ENCODE measurements around the gene ZBTB24. TPM values are rescaled to one million over a fixed set of nuclear protein-coding genes. Genes with fewer than 3 reads are reported as not detected.
A peak's percentile ranks its signal among the peaks of the same experiment; 100 is the strongest.

ZBTB24 gene
- polyA plus RNA-seq, 3 donors: 3.1 to 4.7 (median 3.4) TPM

DNA sequence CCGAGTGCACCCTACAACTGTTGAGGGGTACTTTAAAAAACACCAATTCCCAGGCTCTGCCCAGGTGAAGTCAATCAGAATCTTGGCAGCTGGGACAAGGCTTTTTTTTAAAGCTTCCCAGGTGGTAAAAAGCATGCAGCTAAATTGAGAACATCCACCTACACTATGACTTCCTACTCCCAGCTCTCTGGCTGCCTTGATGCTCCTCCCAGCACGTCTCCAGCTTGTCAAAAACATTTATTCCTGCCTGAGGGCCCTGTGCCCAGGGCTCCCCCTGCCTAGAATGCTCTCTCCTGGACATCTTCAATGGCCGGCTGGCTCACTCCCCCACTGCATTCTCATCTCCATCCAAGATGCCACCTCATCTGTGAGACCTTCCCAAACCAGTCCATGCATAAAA is 9.9 kb downstream of the ZBTB24 start:
- Histone ChIP-seq H3K4me3 (replicated peaks in 1 of 3; ENCODE audit: low read depth in 2 of 3, low read length in 3 of 3) (no peak overlapping the region), H3K36me3 (replicated peaks in 1 of 2; ENCODE audit: control insufficient read depth in 1 of 2, insufficient read depth in 2 of 2, low read length in 2 of 2) (peaks cover 74 to 100% of the 10 kb centered on the region in 2 donors), H3K4me1 (ENCODE audit: control insufficient read depth in 1 of 2, insufficient read depth in 2 of 2, low read length in 2 of 2) (no peaks in the 10 kb centered on the region), H3K9ac (ENCODE audit: insufficient read depth, low read length, poor library complexity, severe bottlenecking) (no peak overlapping the region), H3K27me3 (ENCODE audit: control insufficient read depth in 2 of 2, insufficient read depth in 2 of 2, low read length in 2 of 2) (no peaks in the 10 kb centered on the region), H3K9me3 (replicated peaks in 1 of 2; ENCODE audit: control insufficient read depth in 1 of 2, insufficient read depth in 1 of 2, low read length in 2 of 2) (no peaks in the 10 kb centered on the region), H3K79me2 (ENCODE audit: insufficient read depth, low read length) (peaks cover 20% of the 10 kb centered on the region), H3K27ac (ENCODE audit: low read depth in 1 of 2, low read length in 2 of 2) (no peak overlapping the region), H4K20me1 (ENCODE audit: insufficient read depth, low read length) (peaks cover 29% of the 10 kb centered on the region), H2AFZ (ENCODE audit: insufficient read depth, low read depth, low read length, poor library complexity, severe bottlenecking) (no peak overlapping the region), H3K4me2 (replicated peaks; ENCODE audit: extremely low read depth, low read length, poor library complexity, severe bottlenecking) (no peak overlapping the region)
- Mint-ChIP-seq H3K4me1 (peaks cover 17% of the 10 kb centered on the region), H3K4me3 (no peak overlapping the region), H3K27me3 (ENCODE audit: low read depth in 3 of 3) (peaks cover 0 to 2% (median 0%) of the 10 kb centered on the region in 3 donors), H3K27ac (peak overlapping the region in 2 of 7 donors; percentile 21 to 47), H3K9me3 (no peaks in the 10 kb centered on the region), H3K36me3 (peaks cover 88 to 94% of the 10 kb centered on the region in 2 donors)
- no peak for DNase-seq
- intact Hi-C loops (cut with micrococcal nuclease): no loop called here
- TF ChIP-seq, protein P1, sequence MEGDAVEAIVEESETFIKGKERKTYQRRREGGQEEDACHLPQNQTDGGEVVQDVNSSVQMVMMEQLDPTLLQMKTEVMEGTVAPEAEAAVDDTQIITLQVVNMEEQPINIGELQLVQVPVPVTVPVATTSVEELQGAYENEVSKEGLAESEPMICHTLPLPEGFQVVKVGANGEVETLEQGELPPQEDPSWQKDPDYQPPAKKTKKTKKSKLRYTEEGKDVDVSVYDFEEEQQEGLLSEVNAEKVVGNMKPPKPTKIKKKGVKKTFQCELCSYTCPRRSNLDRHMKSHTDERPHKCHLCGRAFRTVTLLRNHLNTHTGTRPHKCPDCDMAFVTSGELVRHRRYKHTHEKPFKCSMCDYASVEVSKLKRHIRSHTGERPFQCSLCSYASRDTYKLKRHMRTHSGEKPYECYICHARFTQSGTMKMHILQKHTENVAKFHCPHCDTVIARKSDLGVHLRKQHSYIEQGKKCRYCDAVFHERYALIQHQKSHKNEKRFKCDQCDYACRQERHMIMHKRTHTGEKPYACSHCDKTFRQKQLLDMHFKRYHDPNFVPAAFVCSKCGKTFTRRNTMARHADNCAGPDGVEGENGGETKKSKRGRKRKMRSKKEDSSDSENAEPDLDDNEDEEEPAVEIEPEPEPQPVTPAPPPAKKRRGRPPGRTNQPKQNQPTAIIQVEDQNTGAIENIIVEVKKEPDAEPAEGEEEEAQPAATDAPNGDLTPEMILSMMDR (IDR thresholded peaks at IDR 0.05): no peak
- WGBS (ENCODE audit: insufficient coverage): 100% methylated on average over 3 of the region's 3 CpGs

DNA sequence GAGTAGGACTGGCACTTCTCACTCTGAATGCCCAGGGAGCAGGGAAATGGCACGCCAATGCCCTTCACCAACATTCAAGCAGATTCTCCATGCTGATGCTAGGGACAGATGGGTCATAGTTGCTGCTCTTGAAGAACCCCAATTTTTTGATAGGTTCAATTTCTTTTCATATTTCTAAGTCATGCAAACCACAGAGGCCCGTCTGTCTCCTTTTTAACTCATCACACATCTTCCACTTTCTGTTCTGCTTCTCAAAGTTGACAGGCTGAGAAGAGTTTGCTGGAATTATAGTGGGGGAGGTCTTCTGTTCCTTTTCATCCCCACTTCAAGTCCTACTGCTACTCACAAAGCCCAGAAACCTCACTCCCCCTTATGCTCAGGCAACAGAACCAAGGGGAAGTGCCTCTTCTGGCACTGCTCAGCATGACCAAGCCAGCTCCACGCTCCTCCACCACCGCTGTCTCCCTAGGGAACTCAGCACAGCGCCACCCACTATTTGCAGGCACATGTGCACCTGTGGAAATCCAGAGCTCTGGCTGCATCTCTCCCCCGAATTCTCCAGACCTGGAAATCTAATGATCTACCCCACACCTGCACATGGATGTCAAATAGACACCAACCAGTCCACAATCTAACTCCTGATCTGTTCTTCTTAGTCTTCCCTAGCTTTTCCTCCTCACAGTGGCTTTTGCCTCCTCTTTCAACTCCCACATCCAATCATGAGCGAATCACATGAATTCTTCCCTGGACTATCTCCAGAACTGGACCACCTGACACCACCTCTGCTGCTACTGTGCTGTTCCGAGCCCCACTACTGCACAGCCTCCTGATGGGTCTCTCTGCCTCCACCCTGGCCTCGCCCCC is 10.7 kb downstream of the ZBTB24 start:
- Mint-ChIP-seq H3K4me1 (peaks cover 12% of the 10 kb centered on the region), H3K4me3 (no peak overlapping the region), H3K27ac (peak overlapping the region in 4 of 7 donors; percentile 13 to 60 (median 18)), H3K36me3 (peaks cover 90 to 97% of the 10 kb centered on the region in 2 donors), H3K9me3 (no peaks in the 10 kb centered on the region), H3K27me3 (ENCODE audit: low read depth in 3 of 3) (peaks cover 0 to 2% (median 0%) of the 10 kb centered on the region in 3 donors)
- Histone ChIP-seq H3K27ac (ENCODE audit: low read depth in 1 of 2, low read length in 2 of 2) (peak overlapping the region in 1 of 2 donors; percentile 11), H3K27me3 (ENCODE audit: control insufficient read depth in 2 of 2, insufficient read depth in 2 of 2, low read length in 2 of 2) (no peaks in the 10 kb centered on the region), H3K4me3 (replicated peaks in 1 of 3; ENCODE audit: low read depth in 2 of 3, low read length in 3 of 3) (no peak overlapping the region), H4K20me1 (ENCODE audit: insufficient read depth, low read length) (peaks cover 21% of the 10 kb centered on the region), H3K4me1 (ENCODE audit: control insufficient read depth in 1 of 2, insufficient read depth in 2 of 2, low read length in 2 of 2) (no peaks in the 10 kb centered on the region), H3K9ac (ENCODE audit: insufficient read depth, low read length, poor library complexity, severe bottlenecking) (no peak overlapping the region), H3K4me2 (replicated peaks; ENCODE audit: extremely low read depth, low read length, poor library complexity, severe bottlenecking) (no peak overlapping the region), H3K79me2 (ENCODE audit: insufficient read depth, low read length) (peaks cover 12% of the 10 kb centered on the region), H3K9me3 (replicated peaks in 1 of 2; ENCODE audit: control insufficient read depth in 1 of 2, insufficient read depth in 1 of 2, low read length in 2 of 2) (no peaks in the 10 kb centered on the region), H2AFZ (ENCODE audit: insufficient read depth, low read depth, low read length, poor library complexity, severe bottlenecking) (no peak overlapping the region), H3K36me3 (replicated peaks in 1 of 2; ENCODE audit: control insufficient read depth in 1 of 2, insufficient read depth in 2 of 2, low read length in 2 of 2) (peaks cover 79 to 100% of the 10 kb centered on the region in 2 donors)
- intact Hi-C loops (cut with micrococcal nuclease): no loop called here
- 89% methylated on average over 7 of the region's 9 CpGs for WGBS (ENCODE audit: insufficient coverage)
- TF ChIP-seq, protein P1 (IDR thresholded peaks at IDR 0.05): no peak
- DNase-seq: no peak
